NCI-H1105 treated with DMSO at 0.1 percent for 48 hours (cell line): ENCODE measurements around the gene GPX5.

Source experiments
- DNase-seq: peaks from one replicate; lab custom pipeline; 2025; lab: John Stamatoyannopoulos, UW

GPX5 gene

GRCh38 chr6:28558629-28559028 is 32.9 kb downstream of the GPX5 start:
- peak; percentile 55 for DNase-seq

GRCh38 chr6:28563430-28564095 is 37.9 kb downstream of the GPX5 start:
- DNase-seq: no peak

- DNase-seq: no peak
Measured at GRCh38 chr6:28565823-28566526, 40.3 kb downstream of the GPX5 start.

GRCh38 chr6:28566527-28567252 is 41.0 kb downstream of the GPX5 start:
- no peak for DNase-seq

GRCh38 chr6:28567506-28567905 is 41.8 kb downstream of the GPX5 start:
- no peak for DNase-seq

DNA sequence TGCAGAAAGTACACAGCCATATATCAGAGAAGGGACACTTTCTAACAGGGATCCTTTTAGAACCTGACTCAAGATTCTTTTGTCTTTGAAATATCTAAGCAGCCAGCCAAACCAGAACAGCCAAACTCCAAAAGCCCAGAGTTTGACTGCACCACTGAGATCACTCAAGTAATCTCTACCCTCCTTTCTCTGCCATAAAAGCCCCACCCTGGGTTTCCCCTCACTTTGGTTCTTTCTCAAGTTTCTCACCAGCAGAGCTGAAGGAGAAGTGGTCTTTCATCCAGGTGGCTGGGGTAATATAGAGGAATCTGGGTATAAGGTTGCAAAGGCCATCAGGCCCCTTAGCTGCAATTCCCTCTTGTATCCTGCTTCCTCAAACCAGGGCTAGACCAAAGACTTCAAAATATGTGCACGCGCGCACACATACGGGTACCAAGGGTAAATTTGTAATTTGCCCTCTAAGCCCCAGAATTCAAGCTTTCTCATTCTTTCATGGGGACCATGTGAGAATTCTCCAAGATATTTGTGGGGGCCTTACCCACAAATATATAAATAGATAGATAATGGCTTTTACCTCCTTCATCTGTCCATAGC is 42.9 kb downstream of the GPX5 start:
- no peak for DNase-seq

DNA sequence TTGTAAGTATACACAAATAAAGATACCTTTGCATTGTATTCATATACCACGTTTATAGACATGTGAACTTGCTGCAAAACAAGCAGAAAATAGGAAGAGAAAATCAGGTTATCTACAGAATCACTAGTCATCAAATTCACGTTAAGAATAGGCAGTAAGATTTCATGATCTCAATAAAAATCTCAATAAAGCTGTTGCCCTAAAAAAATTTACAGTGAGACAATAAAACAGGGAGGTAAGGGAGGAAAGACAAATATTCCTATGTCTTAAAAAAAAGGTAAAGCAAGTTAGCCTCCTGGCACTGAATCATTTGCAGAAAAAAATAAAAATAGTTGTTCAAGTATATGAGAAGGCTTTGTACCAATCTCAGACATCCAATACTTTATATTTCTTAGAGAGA is 44.1 kb downstream of the GPX5 start:
- DNase-seq: no peak

DNA sequence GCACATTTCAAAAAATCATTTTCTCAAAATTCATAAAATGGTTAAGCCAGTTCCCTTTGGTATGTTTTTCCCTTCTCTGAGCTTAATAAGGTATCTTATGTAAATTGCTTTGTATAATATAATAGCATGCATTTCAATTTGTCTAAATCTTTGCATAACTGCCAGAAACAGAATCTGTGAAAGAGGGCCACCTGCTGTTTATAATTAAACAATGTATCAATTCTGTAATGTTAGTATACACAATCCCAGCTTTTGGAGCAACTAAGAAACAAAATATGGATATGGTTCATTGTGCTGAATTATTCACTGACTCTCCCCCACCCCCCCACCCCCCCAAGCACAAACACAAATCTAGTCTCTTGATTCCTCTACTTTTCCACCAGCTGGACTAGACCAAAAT is 54.8 kb downstream of the GPX5 start:
- peak; percentile 29 for DNase-seq

- DNase-seq: no peak
Measured at GRCh38 chr6:28583463-28583862, 57.8 kb downstream of the GPX5 start.
